SH-SY5Y (cell line): ENCODE measurements around the gene ADCYAP1R1.

ENCODE experiments used
- GATA2 ChIP-seq: IDR thresholded peaks from 2 replicates; pipeline ENCODE4 v1.6.1; 2011; ENCODE audit warnings: mild to moderate bottlenecking, low read depth, low read length
- GATA3 ChIP-seq: IDR thresholded peaks from 2 replicates; pipeline ENCODE4 v1.6.1; 2011; ENCODE audit warnings: low read depth, mild to moderate bottlenecking, low read length, moderate library complexity

ADCYAP1R1 gene

GRCh38 chr7:31068006-31068675, 16.0 kb downstream of the ADCYAP1R1 start:
- TF ChIP-seq GATA2 (no peak), GATA3 (no peak)

GRCh38 chr7:31069860-31070555, 17.9 kb downstream of the ADCYAP1R1 start:
- no peak for TF ChIP-seq GATA2
- TF ChIP-seq GATA3, result no peak

GRCh38 chr7:31070991-31071644, 19.0 kb downstream of the ADCYAP1R1 start:
- TF ChIP-seq GATA2 (no peak), GATA3 (no peak)

GRCh38 chr7:31071645-31072029, 19.5 kb downstream of the ADCYAP1R1 start:
- no peak for TF ChIP-seq GATA2
- no peak for TF ChIP-seq GATA3

DNA sequence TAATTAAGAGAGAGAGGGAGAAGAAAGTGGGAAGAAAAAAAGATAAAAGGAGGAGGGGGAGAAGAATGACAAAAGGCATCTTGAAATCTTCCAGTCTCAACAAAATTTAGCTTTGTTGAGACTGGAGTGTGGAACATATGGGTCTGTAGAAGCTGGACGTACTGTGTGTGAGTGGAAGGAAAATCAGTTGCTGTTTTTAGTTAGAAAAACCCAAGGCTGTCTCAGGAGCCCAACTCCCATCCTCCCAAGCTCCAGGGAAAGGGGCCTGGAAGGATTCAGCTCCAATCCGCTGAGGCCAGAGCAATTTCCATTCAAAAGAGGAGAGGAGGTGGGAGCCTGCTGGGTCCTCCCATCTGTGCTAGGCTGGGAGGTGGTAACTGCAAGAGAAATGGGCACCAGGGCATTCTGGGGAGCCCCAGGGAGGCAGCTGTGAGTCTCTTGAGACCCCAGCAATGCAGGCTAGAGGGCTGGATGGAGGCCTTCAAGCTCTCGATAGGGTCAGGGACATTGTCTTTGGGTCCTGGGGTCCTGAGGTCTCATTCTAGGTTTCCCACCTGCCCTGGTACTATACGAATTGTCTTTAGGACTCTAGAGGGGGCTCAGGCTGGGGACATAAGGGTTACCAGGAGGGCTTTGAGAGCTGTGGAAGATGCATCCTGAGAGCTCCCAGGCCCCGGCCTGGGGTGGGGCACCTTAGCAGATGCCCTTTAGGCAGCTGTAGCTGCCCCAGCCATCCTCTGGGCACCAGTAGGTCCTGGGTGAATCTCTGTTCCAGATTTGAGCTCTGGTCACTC, 21.4 kb downstream of the ADCYAP1R1 start:
- TF ChIP-seq GATA2 (no peak), GATA3 (no peak)

DNA sequence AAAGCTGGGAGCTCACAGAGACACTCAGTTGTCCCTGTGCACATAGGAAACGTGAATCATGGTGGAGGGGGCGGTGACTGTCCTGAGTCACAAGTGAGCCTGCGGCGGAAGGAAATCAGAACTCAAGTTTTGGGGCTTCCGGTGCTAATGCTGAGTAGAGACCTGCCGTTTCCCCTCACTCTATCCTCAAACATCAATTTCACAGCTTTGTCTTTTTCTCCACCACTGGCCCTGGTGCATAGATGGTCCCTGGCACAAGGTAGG, 21.9 kb downstream of the ADCYAP1R1 start:
- TF ChIP-seq GATA2, result no peak
- no peak for TF ChIP-seq GATA3

GRCh38 chr7:31074403-31075085, 22.4 kb downstream of the ADCYAP1R1 start:
- TF ChIP-seq GATA2 (no peak), GATA3 (no peak)

- TF ChIP-seq GATA3 (no peak), GATA2 (no peak)
These were observed 22.9 kb downstream of the ADCYAP1R1 start for GRCh38 chr7:31075086-31075405.

GRCh38 chr7:31076051-31076450, 23.9 kb downstream of the ADCYAP1R1 start:
- no peak for TF ChIP-seq GATA2
- no peak for TF ChIP-seq GATA3

GRCh38 chr7:31076641-31077310, 24.7 kb downstream of the ADCYAP1R1 start:
- TF ChIP-seq GATA2 (no peak), GATA3 (no peak)

- no peak for TF ChIP-seq GATA2
- no peak for TF ChIP-seq GATA3
These were observed 25.6 kb downstream of the ADCYAP1R1 start for GRCh38 chr7:31077484-31078362.

- no peak for TF ChIP-seq GATA2
- TF ChIP-seq GATA3, result no peak
These were observed 26.4 kb downstream of the ADCYAP1R1 start for GRCh38 chr7:31078363-31078990.
